WTC11 (cell line): Measurements from ENCODE around the gene SYT1. TPM values are rescaled to one million over a fixed set of nuclear protein-coding genes. Genes with fewer than 3 reads are reported as not detected.

ENCODE experiments used
- ATAC-seq: fragments of 200-7000 bp; cut with Tn5 transposase; 2 replicates; pipeline ENCODE4 v1.10.0; 2021; ENCODE audit warnings: mild to moderate bottlenecking, moderate library complexity
- CTCF ChIA-PET: fragments of 300-600 bp; sonication (Branson Sonifier 250); formaldehyde crosslinking; loops from one replicate; lab custom pipeline; 2021; ENCODE audit warnings: antibody characterized with exemption; lab: Charles Lee
- POLR2A ChIA-PET: fragments of 350-600 bp; sonication (Branson Sonifier 250); formaldehyde crosslinking; loops from one replicate; lab custom pipeline; 2021; ENCODE audit warnings: antibody characterized with exemption; lab: Charles Lee
- DNase-seq: peaks from one replicate; pipeline ENCODE4 v3.0.0; 2021; ENCODE audit warnings: low spot score
- H3K27ac Mint-ChIP-seq: 2 replicates; pipeline ENCODE4 v1.8.0; 2021; ENCODE audit warnings: mixed read lengths
- H3K27me3 Mint-ChIP-seq: 2 replicates; pipeline ENCODE4 v1.8.0; 2021; ENCODE audit warnings: low read depth, mild to moderate bottlenecking, moderate library complexity, mixed read lengths
- H3K36me3 Mint-ChIP-seq: 2 replicates; pipeline ENCODE4 v1.8.0; 2021; ENCODE audit warnings: mixed read lengths
- H3K4me1 Mint-ChIP-seq: 2 replicates; pipeline ENCODE4 v1.8.0; 2022; ENCODE audit warnings: mixed read lengths
- H3K4me3 Mint-ChIP-seq: 2 replicates; pipeline ENCODE4 v1.8.0; 2021; ENCODE audit warnings: mild to moderate bottlenecking, moderate library complexity, mixed read lengths
- H3K9me3 Mint-ChIP-seq: 2 replicates; pipeline ENCODE4 v1.8.0; 2021; ENCODE audit warnings: mixed read lengths
- AFF4 ChIP-seq: sonication (generic); formaldehyde crosslinking; IDR thresholded peaks from 2 replicates; pipeline ENCODE4 v1.8.1; 2023; ENCODE audit warnings: mild to moderate bottlenecking, missing genetic modification reagents, borderline replicate concordance
- ATF6 ChIP-seq: sonication (generic); formaldehyde crosslinking; IDR thresholded peaks from 2 replicates; pipeline ENCODE4 v1.8.1; 2023; ENCODE audit warnings: mild to moderate bottlenecking, missing genetic modification reagents
- CDX4 ChIP-seq: fragments of 250-450 bp; sonication (Bioruptor Pico); IDR thresholded peaks from 2 replicates; pipeline ENCODE4 v1.9.0; 2021; ENCODE audit warnings: moderate library complexity, mild to moderate bottlenecking, inconsistent platforms, borderline replicate concordance
- CTCF ChIP-seq: fragments of 200-600 bp; IDR thresholded peaks from 2 replicates; pipeline ENCODE4 v1.8.0; 2022; ENCODE audit warnings: antibody characterized with exemption
- FOXP1 ChIP-seq: sonication (generic); formaldehyde crosslinking; IDR thresholded peaks from 2 replicates; pipeline ENCODE4 v1.8.0; 2022; ENCODE audit warnings: missing genetic modification reagents, mild to moderate bottlenecking, moderate library complexity, borderline replicate concordance
- GABPB1 ChIP-seq: sonication (generic); formaldehyde crosslinking; IDR thresholded peaks from 2 replicates; pipeline ENCODE4 v1.8.1; 2023; ENCODE audit warnings: mild to moderate bottlenecking, missing genetic modification reagents
- HMGA2 ChIP-seq: fragments of 250-450 bp; sonication (Bioruptor Pico); IDR thresholded peaks from 2 replicates; pipeline ENCODE4 v1.4.0; 2021; ENCODE audit warnings: mild to moderate bottlenecking, moderate library complexity
- HMGXB4 ChIP-seq: sonication (generic); formaldehyde crosslinking; IDR thresholded peaks from 2 replicates; pipeline ENCODE4 v1.8.1; 2023; ENCODE audit warnings: mild to moderate bottlenecking, moderate library complexity, missing genetic modification reagents
- MAX ChIP-seq: sonication (generic); formaldehyde crosslinking; IDR thresholded peaks from 2 replicates; pipeline ENCODE4 v1.8.0; 2022; ENCODE audit warnings: mild to moderate bottlenecking, missing genetic modification reagents
- MYBL2 ChIP-seq: sonication (generic); formaldehyde crosslinking; IDR thresholded peaks from 2 replicates; pipeline ENCODE4 v1.8.1; 2023; ENCODE audit warnings: mild to moderate bottlenecking, moderate library complexity, missing genetic modification reagents
- NFYB ChIP-seq: sonication (generic); formaldehyde crosslinking; conservative IDR thresholded peaks from 2 replicates; pipeline ENCODE4 v1.8.0; 2022; ENCODE audit warnings: low read depth, missing genetic modification reagents
- PREB ChIP-seq: sonication (generic); formaldehyde crosslinking; IDR thresholded peaks from 2 replicates; pipeline ENCODE4 v1.8.1; 2022; ENCODE audit warnings: mild to moderate bottlenecking, missing genetic modification reagents, moderate library complexity, borderline replicate concordance
- RELA ChIP-seq: sonication (generic); formaldehyde crosslinking; IDR thresholded peaks from 2 replicates; pipeline ENCODE4 v1.8.1; 2022; ENCODE audit warnings: missing genetic modification reagents, mild to moderate bottlenecking, borderline replicate concordance
- SMAD3 ChIP-seq: sonication (generic); formaldehyde crosslinking; IDR thresholded peaks from 2 replicates; pipeline ENCODE4 v1.8.0; 2022; ENCODE audit warnings: missing genetic modification reagents, mild to moderate bottlenecking, borderline replicate concordance
- TEAD1 ChIP-seq: sonication (generic); formaldehyde crosslinking; IDR thresholded peaks from 2 replicates; pipeline ENCODE4 v1.8.0; 2022; ENCODE audit warnings: mild to moderate bottlenecking, missing genetic modification reagents
- TEAD4 ChIP-seq: sonication (generic); formaldehyde crosslinking; IDR thresholded peaks from 2 replicates; pipeline ENCODE4 v1.8.0; 2022; ENCODE audit warnings: mild to moderate bottlenecking, missing genetic modification reagents
- TP53 ChIP-seq: sonication (generic); formaldehyde crosslinking; IDR thresholded peaks from 2 replicates; pipeline ENCODE4 v1.8.1; 2023; ENCODE audit warnings: mild to moderate bottlenecking, missing genetic modification reagents
- ZBTB43 ChIP-seq: sonication (generic); formaldehyde crosslinking; IDR thresholded peaks from 2 replicates; pipeline ENCODE4 v1.8.1; 2023; ENCODE audit warnings: mild to moderate bottlenecking, missing genetic modification reagents
- ZNF121 ChIP-seq: sonication (generic); formaldehyde crosslinking; IDR thresholded peaks from 2 replicates; pipeline ENCODE4 v1.8.0; 2023; ENCODE audit warnings: missing genetic modification reagents
- ZNF138 ChIP-seq: sonication (generic); formaldehyde crosslinking; conservative IDR thresholded peaks from 2 replicates; pipeline ENCODE4 v1.8.1; 2022; ENCODE audit warnings: mild to moderate bottlenecking, moderate library complexity, missing genetic modification reagents
- total RNA-seq: library from RNA; stranded (reverse); gene quantifications from 3 replicates; pipeline ENCODE4 v1.2.3, GENCODE V29; 2021

The SYT1 gene
- total RNA-seq, 1 experiment from 2014 or later, result 45.2 TPM

- no peak for TF ChIP-seq AFF4 (CRISPR knock-in tag)
- TF ChIP-seq TEAD4 (CRISPR knock-in tag), result no peak
- TF ChIP-seq ZBTB43 (CRISPR knock-in tag), result no peak
- TF ChIP-seq FOXP1 (CRISPR knock-in tag), result no peak
- TF ChIP-seq TEAD1 (CRISPR knock-in tag), result no peak
- no peak for TF ChIP-seq CDX4 (CRISPR knock-in tag)
- TF ChIP-seq TP53 (CRISPR knock-in tag), result no peak
- no peak for TF ChIP-seq RELA (CRISPR knock-in tag)
- no peak for TF ChIP-seq CTCF
- TF ChIP-seq ATF6, result no peak
Measured at GRCh38 chr12:79020106-79020505, 155.5 kb downstream of the SYT1 start (continued).

- ChIA-PET CTCF (no interaction called here), POLR2A (no interaction called here)
- Mint-ChIP-seq H3K27ac (no peak overlapping the region), H3K4me1 (peaks cover 5% of the 10 kb centered on the region), H3K27me3 (no peaks in the 10 kb centered on the region), H3K36me3 (peaks cover 9% of the 10 kb centered on the region), H3K4me3 (no peak overlapping the region), H3K9me3 (peaks cover 10% of the 10 kb centered on the region)
- no peak for ATAC-seq
- DNase-seq, result no peak
- TF ChIP-seq ZNF121 (no peak), NFYB (CRISPR knock-in tag) (no peak), PREB (CRISPR knock-in tag) (no peak), HMGA2 (CRISPR knock-in tag) (no peak), ZNF138 (CRISPR knock-in tag) (no peak), CTCF (no peak), MYBL2 (no peak), HMGXB4 (CRISPR knock-in tag) (no peak), MAX (no peak), GABPB1 (no peak), SMAD3 (no peak)
Measured at GRCh38 chr12:79021021-79021420, 156.4 kb downstream of the SYT1 start.
